Hematopoietic multipotent progenitor cell treated with erythropoietin and hydrocortisone succinate and interleukin-3 and kit ligand, for 17 days (in vitro differentiated cells): ENCODE data around the gene OPRL1.

ENCODE experiments used
- DNase-seq: peaks from one replicate; pipeline ENCODE4 v3.0.0-alpha.2; 2015; ENCODE audit warnings: low spot score

OPRL1 gene

DNA sequence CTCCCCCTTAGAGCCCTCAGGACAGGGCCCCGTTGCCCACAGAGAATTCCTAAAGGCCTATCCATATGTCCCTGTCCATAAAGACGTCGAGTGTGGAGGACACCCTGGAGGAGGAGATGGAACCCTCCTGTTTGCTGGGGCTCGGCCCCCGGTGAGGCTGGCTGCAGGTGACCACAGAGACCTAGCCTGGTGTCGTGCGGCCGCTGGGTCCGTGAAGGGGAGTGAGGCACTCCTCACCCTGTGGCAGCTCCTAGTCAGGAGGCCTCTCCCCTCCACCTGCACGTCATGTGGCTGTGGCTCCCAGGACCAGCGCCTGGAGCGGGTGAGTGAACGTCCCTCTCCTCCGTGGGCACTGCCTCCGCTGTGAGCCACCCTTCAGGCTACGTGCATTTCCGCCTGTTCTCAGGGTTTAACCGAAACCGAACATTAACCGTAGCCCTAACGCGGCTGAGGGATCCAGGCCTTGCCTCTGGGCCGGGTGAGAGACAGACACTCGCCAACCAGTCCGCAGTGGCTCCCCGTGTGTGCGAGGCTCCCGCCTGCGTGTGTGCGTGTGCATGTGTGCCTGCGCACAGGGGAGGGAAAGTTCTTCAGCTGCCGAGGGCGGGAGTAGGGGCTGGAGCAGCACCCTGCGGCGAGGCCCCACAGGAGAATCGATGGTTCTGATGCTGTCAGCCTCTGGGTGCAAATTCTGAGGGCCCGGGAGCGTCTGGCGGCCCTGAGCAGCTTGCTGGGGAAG is 22.8 kb upstream of the OPRL1 start:
- no peak for DNase-seq

DNA sequence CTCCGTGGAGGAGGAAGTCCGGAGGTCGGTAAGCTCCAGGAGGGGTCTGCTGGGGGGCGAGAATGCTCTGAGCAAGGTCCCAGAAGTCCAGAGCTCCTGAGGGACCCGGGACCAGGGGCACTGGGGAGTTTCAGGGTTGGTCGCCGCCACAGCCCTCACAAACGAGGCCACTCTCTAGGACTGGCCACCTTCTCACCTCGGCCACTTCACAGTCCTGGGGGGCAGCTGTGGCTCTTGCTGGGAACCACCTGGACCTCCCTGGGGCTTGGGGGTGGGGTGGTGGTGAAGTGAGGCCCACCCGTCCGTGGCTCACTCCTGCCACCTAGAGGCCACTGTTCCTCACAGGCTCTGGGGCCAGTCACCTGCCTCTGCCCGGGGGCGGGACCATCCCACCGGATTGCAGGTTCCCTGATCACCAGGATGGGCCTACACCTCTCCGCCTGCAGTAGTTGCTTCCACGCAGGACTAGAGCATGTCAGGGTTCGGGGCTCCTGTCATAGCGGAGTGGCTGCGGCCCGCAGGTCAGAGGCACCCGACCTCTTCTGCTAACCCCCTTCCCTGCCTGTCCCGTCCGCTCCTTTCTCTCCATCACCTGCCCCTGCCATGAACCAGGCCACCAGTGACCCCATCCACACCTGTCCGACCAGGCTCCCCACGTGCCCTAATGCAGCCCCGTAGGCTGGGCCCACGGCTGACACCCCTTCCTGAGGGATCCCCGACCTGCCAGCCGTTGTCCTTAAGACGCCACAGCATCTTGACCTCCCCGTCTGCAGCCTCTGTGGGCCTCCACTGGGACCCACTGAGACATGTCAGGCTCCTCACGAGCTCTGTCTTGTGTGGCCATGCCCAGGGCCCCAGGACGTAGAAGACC is 22.0 kb upstream of the OPRL1 start:
- peak; percentile 36 for DNase-seq

- no peak for DNase-seq
Measured at GRCh38 chr20:64058536-64058935, 21.3 kb upstream of the OPRL1 start.

- DNase-seq = no peak
Measured at GRCh38 chr20:64062276-64062595, 17.6 kb upstream of the OPRL1 start.

DNA sequence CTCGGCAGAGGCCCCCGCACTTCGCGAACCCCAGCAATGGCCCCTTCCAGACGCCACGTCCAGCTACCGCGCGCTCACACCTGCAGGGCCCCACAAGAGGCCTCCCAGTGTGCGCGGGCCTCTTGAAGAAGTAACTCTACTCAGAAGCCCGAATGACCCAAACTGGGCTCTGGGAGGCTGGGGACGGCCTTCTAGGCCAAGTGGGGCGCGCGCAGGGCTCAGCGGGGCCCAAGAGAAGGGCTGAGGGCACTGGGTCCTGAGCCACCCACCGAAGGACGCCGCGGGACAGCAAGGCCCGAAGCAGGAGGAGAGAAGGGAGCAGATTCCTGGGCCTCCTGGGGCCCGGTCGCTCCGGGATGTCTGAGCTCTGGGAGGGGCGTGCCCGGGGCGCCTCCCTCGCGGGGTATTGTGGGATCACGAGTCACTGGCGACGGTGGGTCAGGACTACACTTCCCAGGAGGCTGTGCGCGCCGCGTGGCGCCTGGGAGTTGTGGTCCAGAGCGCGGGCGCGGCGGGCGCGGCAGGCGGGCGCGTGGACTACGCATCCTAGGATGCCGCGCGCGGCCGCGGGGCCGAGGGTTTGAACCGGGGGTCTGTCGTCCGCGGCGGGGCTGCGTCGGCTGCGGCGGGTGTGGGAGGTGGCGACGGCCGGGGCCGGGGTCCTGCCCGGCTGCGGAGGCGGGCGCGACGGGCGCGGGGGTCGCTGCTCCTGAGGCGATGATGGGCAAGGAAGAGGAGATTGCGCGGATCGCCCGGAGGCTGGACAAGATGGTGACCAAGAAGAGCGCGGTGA is 17.1 kb upstream of the OPRL1 start, which contains the start of gene TCEA2:
Gene TCEA2, plus strand, starts transcription at position 603 of the 793 bp plus-strand sequence. Its CDS starts 115 bp downstream, at position 718.
- peak; percentile 79 for DNase-seq

DNA sequence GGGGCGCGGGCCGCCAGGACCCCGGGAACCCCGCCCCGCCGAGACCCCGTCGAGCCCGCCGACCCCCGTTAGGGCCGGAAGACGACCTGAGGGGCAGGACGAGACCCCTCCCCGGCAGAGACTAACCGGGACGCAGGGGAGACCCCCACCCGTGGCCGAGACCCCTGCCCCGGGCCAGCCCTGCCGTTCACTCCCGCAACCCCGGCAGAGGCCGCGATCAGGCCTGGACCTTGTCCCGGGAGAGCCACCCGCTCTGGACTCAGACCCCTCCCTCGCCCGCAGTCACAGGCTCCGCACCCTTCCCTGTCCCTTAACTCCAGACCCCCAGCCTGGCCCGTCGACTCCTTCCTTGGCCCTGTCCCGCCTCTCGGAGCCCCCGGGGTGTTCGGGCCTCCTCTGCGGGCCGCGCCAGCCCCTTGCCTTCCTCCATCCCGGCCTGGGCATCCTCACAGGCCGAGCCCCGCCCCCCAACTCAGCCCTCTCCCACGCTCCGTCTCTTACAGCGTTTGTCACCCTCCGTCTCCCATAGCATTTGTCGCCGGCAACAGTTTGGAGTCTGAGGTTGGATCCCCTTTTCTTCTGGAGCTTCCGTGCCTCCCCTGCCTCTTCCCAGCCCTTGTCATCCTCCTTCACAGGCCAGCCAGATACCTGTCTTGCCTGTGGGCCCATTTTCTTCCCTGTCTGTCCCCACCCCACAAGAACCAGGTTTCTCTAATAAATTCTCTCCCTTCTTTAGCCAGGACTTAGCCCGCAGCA is 16.3 kb upstream of the OPRL1 start:
- no peak for DNase-seq

DNA sequence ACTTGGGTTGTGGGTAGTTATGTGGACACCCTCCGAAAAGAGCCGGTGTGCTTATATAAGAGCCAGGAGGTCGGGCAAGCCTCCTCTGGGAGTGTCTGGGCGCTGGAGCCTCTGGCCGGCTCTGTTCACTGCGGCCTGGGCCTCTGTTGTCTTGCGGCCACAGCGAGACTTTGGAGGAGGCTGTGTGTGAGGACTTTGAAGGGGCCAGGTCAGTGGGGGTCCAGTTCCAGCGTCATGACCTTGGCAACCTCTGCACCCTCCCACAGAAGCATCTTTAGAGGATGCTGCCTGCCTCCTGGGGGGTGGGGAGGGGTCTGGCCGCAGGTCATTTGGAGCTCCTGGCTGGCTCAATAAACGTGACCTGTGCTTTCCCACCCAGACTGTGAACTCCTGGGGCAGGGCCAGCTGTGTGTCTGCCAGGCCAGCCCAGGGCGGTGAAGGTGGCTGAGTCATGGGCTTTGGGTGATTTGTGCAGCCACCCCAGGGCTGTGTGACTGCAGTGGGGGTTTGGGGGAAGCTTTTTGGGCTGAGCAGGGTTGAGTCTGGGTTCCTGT is 15.7 kb upstream of the OPRL1 start:
- no peak for DNase-seq

DNA sequence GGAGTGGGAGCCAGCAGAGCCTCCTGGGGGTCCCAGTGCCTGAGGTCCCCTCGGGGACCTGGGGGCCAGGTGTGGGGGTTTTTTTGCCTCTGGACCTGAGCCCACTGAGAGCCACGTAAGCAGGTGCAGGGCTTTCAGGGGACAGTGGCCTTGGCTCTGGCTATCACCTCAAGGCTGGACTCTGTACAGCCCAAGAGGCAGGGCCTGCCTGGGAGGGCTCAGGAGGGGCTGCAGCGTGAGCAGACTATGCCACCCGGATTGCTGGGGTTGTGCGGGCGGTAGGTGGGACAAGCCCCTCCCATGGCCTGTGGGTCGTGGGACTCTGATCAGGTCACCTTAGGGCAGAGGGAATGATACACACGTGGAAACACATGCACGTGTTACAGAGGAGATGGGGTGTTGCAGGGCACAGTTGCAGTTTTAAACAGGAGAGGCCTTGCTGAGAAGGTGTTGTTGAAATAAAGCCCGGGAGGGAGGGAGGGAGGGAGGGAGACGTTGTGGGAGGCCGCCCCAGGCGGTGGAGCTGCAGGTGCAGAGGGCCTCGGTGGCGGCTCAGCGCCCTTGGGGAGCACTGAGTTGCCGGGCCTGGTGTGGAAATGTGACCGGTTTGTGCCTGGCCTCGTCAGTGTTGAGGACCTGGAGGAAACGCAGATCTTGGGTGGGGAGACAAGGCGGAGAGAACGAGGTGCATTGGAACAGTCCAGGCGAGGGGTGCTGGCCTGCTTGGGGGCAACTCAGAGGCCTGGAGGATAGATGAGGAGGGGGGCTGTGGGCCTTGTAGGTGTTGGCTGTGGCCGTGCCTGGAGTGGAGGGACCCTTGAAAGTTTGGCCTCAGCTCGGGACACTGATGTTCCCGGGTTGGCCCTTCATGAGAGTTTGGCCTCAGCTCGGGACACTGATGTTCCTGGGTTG is 14.6 kb upstream of the OPRL1 start:
- no peak for DNase-seq

- no peak for DNase-seq
Measured at GRCh38 chr20:64065974-64066343, 13.9 kb upstream of the OPRL1 start.

DNA sequence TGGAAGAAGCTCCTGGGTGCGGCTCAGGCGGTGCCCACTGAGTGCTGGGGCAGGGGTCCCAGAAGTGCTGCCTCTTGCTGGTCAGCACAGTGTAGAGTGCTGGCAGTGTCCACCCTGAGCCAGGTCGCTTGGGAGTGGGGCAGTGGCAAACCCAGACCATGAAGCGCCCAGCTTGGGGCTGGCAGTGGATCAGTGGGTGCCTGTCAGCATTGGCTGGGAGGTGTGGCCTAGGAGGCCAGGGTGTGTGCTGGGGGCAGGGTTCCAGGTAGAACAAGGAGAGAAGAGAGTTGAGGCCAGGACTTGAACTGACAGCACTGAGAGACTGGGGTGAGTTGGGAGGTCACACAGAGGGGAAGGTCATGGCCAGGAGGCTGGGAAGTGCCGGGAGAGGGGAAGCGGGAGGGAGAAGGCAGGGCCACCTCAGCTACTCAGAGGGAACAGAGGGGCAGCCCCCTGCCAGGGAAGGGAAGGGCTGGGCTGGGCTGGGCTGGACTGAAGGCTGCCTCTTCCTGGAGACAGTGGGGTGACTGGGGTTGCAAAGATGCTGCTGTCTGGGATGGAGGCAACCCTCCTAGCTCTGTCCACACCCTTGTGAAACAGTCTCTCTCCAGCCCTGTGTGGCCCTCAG is 12.8 kb upstream of the OPRL1 start:
- DNase-seq = no peak

DNA sequence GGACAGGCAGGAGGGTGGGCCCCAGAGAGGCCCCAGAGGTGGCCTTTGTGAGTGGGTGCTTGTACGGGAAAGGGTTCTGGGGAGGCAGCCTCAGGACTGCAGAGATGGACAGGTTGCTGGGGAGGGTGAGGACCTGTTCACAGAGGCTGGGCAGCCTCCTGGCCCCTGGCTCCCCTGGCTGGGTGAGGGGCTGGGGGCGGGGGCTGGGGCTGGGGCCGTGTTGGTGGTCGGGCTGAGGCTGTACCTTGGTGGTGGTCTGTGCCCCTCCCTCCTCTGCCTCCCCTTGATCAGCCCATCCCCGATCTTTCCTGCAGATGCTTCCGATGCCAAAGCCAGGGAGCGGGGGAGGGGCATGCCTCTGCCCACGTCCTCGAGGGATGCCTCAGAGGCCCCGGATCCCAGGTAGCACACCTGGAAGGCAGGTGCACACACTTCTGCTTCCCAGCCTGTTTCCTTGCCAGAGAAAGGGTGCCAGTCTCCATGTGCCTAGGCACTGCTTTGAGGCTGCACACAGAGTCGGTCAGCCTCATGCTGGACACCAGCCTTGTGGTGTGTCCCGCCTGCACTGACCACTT is 12.1 kb upstream of the OPRL1 start:
- DNase-seq = no peak

DNA sequence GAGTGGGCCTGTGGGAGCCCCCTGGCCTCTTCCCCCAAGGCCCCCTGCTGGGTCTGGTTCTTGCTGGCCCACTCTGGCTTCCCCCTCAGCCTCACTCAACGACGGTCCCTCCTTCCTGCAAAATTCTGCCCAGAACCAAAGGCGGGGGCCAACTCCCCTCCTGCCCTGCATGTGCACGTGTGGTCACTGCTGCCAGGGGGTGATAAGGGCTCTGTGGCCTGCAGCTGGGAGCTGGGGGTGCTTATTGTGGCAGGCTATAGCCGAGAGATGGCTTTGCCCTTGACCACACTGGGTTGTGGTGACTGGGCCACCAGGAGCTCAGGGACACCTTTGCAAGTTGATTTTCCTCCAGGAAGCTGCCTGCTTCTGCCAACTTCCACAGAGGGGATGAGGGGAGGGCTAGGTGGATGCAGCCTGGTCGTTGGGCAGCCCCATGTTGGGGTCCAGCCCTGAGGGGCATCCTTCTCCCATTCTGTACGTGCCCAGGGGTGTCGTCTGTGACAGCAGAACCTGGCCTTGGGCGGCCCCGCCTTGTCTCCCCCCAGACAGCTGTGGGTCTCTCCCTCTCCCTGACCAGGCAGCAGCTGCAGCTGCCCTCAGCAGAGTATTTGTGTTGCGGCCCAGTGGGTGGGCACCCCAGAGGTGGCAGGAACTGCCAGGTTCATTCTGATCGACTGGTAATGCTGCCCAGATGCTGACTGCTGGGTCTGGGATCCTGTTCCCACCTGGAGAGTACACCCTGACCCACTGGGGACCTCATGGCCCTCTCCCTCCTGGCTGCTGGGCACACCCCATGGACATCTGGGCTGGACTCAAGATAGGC is 11.3 kb upstream of the OPRL1 start:
- no peak for DNase-seq

GRCh38 chr20:64069209-64069613 is 10.7 kb upstream of the OPRL1 start:
- no peak for DNase-seq

- no peak for DNase-seq
Measured at GRCh38 chr20:64069614-64070243, 10.2 kb upstream of the OPRL1 start.

DNA sequence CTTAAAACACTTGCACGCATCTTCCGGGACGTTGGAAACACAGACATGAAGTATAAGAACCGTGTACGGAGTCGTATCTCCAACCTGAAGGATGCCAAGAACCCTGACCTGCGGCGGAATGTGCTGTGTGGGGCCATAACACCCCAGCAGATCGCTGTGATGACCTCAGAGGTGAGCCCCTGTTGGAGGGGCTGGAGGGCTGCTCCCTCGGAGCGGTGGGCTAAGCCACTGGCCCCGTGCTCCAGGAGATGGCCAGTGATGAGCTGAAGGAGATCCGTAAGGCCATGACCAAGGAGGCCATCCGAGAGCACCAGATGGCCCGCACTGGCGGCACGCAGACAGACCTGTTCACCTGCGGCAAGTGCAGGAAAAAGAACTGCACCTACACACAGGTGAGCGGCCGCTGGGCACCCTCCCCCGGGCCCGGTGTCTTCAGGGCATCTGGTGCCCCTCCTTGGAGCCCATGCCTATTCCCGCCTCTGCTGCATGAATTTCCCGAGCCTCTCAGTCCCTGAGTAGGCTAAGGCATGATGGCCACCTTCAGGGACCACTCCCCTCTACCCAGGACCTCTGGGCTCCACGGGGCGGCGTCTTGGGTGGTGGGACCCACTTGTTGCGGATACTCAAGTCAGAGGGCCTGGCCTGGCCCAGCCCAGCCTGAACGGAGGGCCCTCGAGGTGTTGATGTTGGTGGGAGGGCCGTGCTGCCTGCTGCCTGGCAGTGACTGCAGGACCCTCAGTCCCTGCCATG is 9.5 kb upstream of the OPRL1 start:
- DNase-seq = no peak

GRCh38 chr20:64071341-64072332 is 8.2 kb upstream of the OPRL1 start:
- DNase-seq = no peak
